Activated T-helper 2 cell treated with anti-CD3 and anti-CD28 coated beads, Interferon-gamma antibody, Interleukin-2, Interleukin-4, amounts not matched to agents 10 μg/mL and 5 μg/mL and 100 μg/mL, durations not matched to agents 14 hours and 24 hours and 36 hours (primary cell): ENCODE data around the gene FER. TPM values are rescaled to one million over a fixed set of nuclear protein-coding genes. Genes with fewer than 3 reads are reported as not detected.
A peak's percentile ranks its signal among the peaks of the same experiment; 100 is the strongest.
"Not testable (repeated sequence)": the region's sequence is repeated elsewhere in the genome, so short reads cannot be mapped to it uniquely, and the experiment has no call there.

Experiments
- DNase-seq: peaks from one replicate; pipeline ENCODE4 v3.0.0; 2021; ENCODE audit warnings: low spot score
- H3K27ac Mint-ChIP-seq: one replicate; pipeline ENCODE4 v1.8.0; 2021; ENCODE audit warnings: mixed read lengths
- H3K27me3 Mint-ChIP-seq: one replicate; pipeline ENCODE4 v1.8.0; 2021; ENCODE audit warnings: low read depth, mixed read lengths
- H3K36me3 Mint-ChIP-seq: one replicate; pipeline ENCODE4 v1.8.0; 2021; ENCODE audit warnings: low read depth, mixed read lengths
- H3K4me1 Mint-ChIP-seq: one replicate; pipeline ENCODE4 v1.8.0; 2021; ENCODE audit warnings: low read depth, mixed read lengths
- H3K4me3 Mint-ChIP-seq: one replicate; pipeline ENCODE4 v1.8.0; 2021; ENCODE audit warnings: low read depth, mild to moderate bottlenecking, moderate library complexity, mixed read lengths
- H3K9me3 Mint-ChIP-seq: one replicate; pipeline ENCODE4 v1.8.0; 2021; ENCODE audit warnings: mixed read lengths
- intact Hi-C: fragments of 100-400 bp; cut with micrococcal nuclease; formaldehyde crosslinking; loops from one replicate; pipeline ENCODE4 v1.15.1; 2023
- total RNA-seq: library from RNA; stranded (reverse); gene quantifications from 2 replicates; pipeline ENCODE4 v1.2.3, GENCODE V29; 2022

FER gene
- total RNA-seq: 7.0 and 7.3 TPM in 2 replicates

DNA sequence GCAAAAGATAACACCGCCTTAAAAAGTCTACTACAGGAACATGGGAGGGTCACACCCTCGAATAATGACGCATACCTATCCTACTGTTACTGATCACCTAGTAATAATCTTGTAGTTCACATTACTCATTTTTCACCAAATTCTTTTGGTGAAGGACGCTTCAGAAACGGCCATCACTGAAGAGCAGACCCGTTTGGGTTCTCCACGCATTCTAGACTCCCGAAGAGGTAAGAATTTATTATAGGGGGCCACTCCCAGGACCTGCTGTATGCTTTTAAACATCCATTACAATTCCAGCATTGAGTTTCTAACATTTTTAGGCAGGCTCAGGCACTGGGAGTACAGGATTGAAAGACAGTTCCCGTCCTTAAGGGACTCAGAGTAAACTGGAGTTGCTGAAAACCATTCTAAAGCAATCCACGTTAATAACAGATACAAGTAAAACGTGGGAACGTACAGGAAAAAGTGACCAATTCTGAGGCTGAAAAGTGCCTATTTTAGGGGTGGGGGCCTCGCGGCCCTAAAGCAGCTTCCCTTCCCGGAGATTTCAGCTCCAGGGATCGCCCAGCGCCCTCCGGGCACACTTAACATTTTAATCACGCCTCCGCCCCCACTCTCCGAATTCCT, at the start of gene FER:
TSS of gene FER (plus strand) at position 124 of the 627 bp plus-strand sequence. CDS start 50,286 bp downstream, outside the sequence.
- DNase-seq: peak; percentile 28
- intact Hi-C loops: loop anchor here (1.0 to 5.0 kb wide), 7 partner anchors 20 to 943 kb away; partner anchors contain the start of gene FBXL17
- Mint-ChIP-seq H3K27ac (peak within 1 kb of the TSS; percentile 84), H3K36me3 (no peaks in the 10 kb centered on the region), H3K4me3 (peak within 1 kb of the TSS; percentile 86), H3K27me3 (peaks cover 30% of the 10 kb centered on the region), H3K4me1 (peaks cover 15% of the 10 kb centered on the region), H3K9me3 (no peaks in the 10 kb centered on the region)

- H3K4me1 Mint-ChIP-seq, H3K4me3 Mint-ChIP-seq, H3K27ac Mint-ChIP-seq, H3K9me3 Mint-ChIP-seq, intact Hi-C loops, H3K36me3 Mint-ChIP-seq, DNase-seq, H3K27me3 Mint-ChIP-seq: not testable (repeated sequence)
These were observed 47.3 kb upstream of the FER start for GRCh38 chr5:108700388-108700787.

- no peak for DNase-seq
- Mint-ChIP-seq H3K4me1 (no peaks in the 10 kb centered on the region), H3K4me3 (no peak overlapping the region), H3K9me3 (no peaks in the 10 kb centered on the region), H3K36me3 (no peaks in the 10 kb centered on the region), H3K27ac (no peak overlapping the region), H3K27me3 (peaks cover 7% of the 10 kb centered on the region)
- intact Hi-C loops: no loop called here
These were observed 46.8 kb upstream of the FER start for GRCh38 chr5:108700930-108701329.

- H3K27me3 Mint-ChIP-seq: peaks cover 2% of the 10 kb centered on the region
- intact Hi-C loops: no loop called here
- no peak overlapping the region for H3K27ac Mint-ChIP-seq
- no peak overlapping the region for H3K4me3 Mint-ChIP-seq
- H3K36me3 Mint-ChIP-seq: no peaks in the 10 kb centered on the region
- no peaks in the 10 kb centered on the region for H3K9me3 Mint-ChIP-seq
- DNase-seq: no peak
- H3K4me1 Mint-ChIP-seq: no peaks in the 10 kb centered on the region
These were observed 45.2 kb upstream of the FER start for GRCh38 chr5:108702546-108702945.

GRCh38 chr5:108703313-108703712, 44.4 kb upstream of the FER start:
- Mint-ChIP-seq H3K4me1 (no peaks in the 10 kb centered on the region), H3K36me3 (no peaks in the 10 kb centered on the region), H3K9me3 (no peaks in the 10 kb centered on the region), H3K4me3 (no peak overlapping the region), H3K27me3 (no peaks in the 10 kb centered on the region), H3K27ac (no peak overlapping the region)
- intact Hi-C loops: no loop called here
- DNase-seq: no peak

DNA sequence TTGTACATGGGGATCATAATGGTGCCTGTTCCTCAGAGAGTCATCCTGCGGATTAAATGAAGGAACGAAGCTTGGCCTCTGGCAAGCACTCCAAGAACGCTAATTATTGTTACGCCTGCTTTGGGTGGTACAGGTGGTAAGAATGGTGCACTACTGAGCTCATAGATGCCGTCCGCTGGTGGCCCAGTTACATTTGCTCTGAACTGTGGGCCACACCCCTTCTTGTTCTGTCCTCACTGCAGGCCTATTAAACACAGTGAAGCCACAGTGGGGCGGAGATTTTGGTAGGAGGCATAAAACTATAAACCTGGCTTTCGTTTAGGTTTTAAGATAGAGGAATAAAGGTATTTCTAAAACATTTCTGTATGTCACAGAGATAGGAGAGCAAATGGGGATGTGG, 40.6 kb upstream of the FER start:
- Mint-ChIP-seq H3K27ac (no peak overlapping the region), H3K4me1 (no peaks in the 10 kb centered on the region), H3K27me3 (peaks cover 9% of the 10 kb centered on the region), H3K36me3 (no peaks in the 10 kb centered on the region), H3K4me3 (no peak overlapping the region), H3K9me3 (no peaks in the 10 kb centered on the region)
- no peak for DNase-seq
- intact Hi-C loops: no loop called here

DNA sequence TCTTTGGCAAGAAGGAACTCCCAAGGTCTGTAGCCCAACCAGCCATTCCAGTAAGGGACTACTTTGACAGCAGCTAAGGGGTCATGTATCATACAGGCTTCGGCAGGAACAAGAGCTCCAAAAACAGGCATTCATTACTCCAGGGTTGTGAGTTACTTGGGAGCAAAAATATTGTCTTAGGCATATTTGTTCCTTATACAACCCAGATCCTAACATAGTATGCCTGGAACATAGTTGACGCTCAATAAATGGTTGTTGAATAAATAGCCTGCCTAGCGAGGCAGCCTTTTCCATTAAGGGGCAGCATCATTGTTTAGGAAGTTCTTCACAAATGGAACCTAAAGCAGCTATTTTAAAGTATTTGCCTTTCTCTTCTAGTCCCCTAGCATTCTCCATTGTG, 35.8 kb upstream of the FER start:
- Mint-ChIP-seq H3K4me3 (no peak overlapping the region), H3K27ac (no peak overlapping the region)
- intact Hi-C loops: no loop called here

DNA sequence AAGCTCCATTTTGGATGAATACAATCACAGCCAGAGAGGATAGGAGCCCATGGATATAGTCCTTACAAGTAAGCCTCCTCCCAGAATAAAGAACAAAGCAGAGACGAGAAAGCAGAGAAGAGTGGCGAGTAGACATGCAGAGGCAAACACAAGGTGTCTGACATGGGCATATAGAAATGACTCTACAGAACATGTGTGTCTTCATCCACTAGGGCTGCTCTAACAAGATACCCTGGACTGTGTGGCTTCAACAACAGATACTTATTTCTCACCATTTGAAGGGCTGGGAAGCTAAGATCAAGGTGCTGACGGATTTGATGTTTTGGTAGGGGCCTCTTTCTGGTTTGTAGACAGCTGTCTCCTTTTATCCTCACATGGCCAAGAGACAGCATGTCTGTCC, 32.3 kb upstream of the FER start:
- peaks cover 40% of the 10 kb centered on the region for H3K27me3 Mint-ChIP-seq
- intact Hi-C loops: no loop called here
- no peak overlapping the region for H3K4me3 Mint-ChIP-seq
- H3K9me3 Mint-ChIP-seq: no peaks in the 10 kb centered on the region
- H3K27ac Mint-ChIP-seq: no peak overlapping the region
- H3K4me1 Mint-ChIP-seq: peaks cover 2% of the 10 kb centered on the region
- H3K36me3 Mint-ChIP-seq: no peaks in the 10 kb centered on the region
- no peak for DNase-seq

More for the DNA sequence above, 35.8 kb upstream of the FER start:
- Mint-ChIP-seq H3K4me1 (no peaks in the 10 kb centered on the region), H3K36me3 (no peaks in the 10 kb centered on the region), H3K27me3 (peaks cover 35% of the 10 kb centered on the region), H3K9me3 (no peaks in the 10 kb centered on the region)
- DNase-seq: no peak

DNA sequence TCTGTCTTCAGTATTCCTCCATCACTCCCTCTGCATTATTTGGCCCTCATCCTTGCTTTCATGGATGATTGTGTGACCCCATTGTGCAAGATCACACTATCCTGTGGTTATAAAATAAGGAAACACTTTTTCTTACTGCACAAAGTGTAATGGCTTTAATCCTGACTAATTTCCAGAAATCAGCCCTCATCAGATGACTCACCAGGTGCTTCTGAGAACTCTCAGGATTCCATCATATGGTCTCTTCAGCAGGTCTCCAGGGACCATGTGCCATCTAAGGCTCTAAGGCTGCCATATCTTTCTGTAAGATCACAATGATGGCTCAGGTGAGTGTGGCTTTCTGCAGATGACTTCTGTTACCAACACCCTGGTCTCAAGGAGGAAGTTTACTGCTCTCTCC, 27.3 kb upstream of the FER start:
- intact Hi-C loops: no loop called here
- Mint-ChIP-seq H3K27me3 (peaks cover 49% of the 10 kb centered on the region), H3K36me3 (no peaks in the 10 kb centered on the region), H3K27ac (no peak overlapping the region), H3K4me1 (peaks cover 6% of the 10 kb centered on the region), H3K4me3 (no peak overlapping the region), H3K9me3 (no peaks in the 10 kb centered on the region)
- DNase-seq: no peak

DNA sequence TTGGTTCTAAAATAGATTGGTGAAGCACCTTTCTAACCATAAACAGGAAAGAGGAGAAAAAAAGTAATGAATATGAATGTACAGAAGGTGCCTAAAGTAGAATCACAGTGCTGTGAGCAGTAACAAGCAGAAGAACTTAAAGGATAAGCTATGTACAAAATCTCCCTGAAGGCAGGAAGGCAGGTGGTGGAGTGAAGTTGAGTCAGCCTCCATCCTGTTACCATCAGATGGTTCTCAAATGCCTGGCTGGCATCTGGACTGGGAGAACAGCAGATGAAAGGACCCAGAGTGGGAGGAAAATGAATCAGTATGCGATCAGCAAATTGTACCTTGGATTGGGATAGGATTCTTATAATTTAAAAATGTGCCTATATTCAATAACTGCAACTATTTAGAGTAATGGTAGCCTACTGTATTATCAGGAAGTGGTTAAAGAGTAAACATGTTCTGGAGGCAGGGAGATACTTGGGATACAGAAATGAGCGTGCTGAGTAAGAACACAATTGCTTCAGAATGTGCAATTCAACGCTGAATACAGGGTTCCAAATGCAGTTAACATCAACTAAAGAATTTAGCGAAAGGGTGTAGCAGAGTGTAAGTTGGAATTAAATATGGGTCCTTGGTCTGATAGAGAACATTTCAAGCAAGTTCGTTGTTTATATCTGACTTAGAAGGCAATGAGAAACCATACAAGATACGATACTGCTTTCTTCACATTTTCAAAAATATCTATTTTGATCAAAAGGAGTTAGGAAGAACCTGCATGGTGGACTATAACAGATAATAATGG, 21.1 kb upstream of the FER start:
- Mint-ChIP-seq H3K4me1 (peaks cover 30% of the 10 kb centered on the region), H3K27me3 (peaks cover 61% of the 10 kb centered on the region), H3K9me3 (no peaks in the 10 kb centered on the region), H3K27ac (no peak overlapping the region), H3K4me3 (peak overlapping the region; percentile 55), H3K36me3 (no peaks in the 10 kb centered on the region)
- intact Hi-C loops: no loop called here
- DNase-seq: no peak

DNA sequence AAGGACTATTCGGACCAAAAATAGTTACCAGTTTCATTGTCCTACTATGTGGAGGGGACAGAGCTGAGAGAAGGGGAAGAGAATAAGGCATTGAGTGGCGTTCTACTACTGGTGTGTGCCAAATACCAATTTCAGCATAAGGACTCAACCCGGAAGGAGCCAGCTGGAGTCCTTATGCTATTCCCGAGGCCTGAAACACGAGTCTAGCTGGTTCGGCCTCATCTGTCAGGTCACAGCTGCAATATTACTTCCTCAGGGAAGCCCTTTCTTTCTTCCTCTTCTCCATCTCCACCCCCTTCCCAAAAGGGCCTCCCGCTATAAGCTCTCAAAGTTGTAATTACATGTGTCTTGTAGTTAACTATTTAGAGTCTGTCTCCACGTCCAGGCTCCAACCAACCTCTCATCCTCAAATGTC, 20.5 kb upstream of the FER start:
- H3K9me3 Mint-ChIP-seq: no peaks in the 10 kb centered on the region
- DNase-seq: no peak
- H3K4me3 Mint-ChIP-seq: peak overlapping the region; percentile 73
- peaks cover 59% of the 10 kb centered on the region for H3K27me3 Mint-ChIP-seq
- intact Hi-C loops: no loop called here
- H3K27ac Mint-ChIP-seq: no peak overlapping the region
- no peaks in the 10 kb centered on the region for H3K36me3 Mint-ChIP-seq
- H3K4me1 Mint-ChIP-seq: peaks cover 30% of the 10 kb centered on the region

DNA sequence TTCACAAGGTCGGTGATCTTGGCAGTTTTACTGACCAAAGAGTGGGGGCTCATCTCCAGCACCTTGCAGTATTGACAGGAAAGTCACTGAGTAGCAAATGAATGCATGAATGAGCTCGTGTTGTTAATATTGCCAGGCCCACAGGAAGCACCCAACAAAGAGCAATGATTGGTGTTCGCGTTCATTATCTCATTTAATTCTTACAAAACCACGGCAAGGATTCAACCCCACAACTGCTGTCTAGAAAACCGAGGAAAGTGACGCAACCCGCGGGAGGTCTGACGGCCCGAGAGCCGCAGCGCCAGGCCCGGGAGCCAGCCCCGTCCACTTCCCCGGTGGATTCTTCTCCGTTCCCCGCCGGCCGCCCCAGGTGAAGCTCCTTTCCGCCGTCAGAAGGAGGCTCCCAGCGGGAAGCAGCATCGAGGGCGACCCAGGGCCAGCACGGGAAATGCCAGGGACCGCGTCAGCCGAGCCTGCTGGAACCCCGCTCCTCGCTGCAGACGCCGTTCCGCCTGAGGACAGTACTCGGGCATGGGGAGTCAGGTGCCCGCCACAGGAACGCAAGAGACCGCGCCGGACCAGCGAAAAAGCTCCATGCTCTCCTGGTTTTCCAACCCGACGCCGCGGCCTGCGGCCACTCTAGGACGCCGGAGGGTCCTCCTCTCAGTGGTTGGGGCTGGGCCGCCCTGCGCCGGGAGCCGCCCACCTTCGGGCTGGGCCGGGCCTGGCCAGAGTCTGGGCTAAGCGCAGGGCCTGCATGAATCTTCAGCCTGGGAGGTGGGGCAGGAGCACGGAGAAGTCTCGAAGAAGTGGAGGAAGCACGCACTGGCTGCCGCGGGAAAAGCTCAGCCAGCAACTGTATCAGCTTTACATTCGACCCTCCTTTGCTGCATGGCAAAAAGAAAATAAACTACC, 19.8 kb upstream of the FER start:
- Mint-ChIP-seq H3K4me3 (peak overlapping the region; percentile 73), H3K27me3 (peaks cover 63% of the 10 kb centered on the region), H3K27ac (peak overlapping the region; percentile 30), H3K9me3 (no peaks in the 10 kb centered on the region), H3K36me3 (no peaks in the 10 kb centered on the region), H3K4me1 (peaks cover 30% of the 10 kb centered on the region)
- intact Hi-C loops: loop anchor here (1.0 kb wide), 1 partner anchor 20 kb away; no protein-coding TSS in a partner anchor
- DNase-seq: peak; percentile 12
